Activated CD4-positive, CD25-positive, alpha-beta regulatory T cell treated with anti-CD3 and anti-CD28 coated beads, Interleukin-2, amount 50 U/mL, for 16 hours (primary cell): ENCODE results near the gene IPO11.
"Not testable (repeated sequence)": the region's sequence is repeated elsewhere in the genome, so short reads cannot be mapped to it uniquely, and the experiment has no call there.

ENCODE experiments used
- DNase-seq: peaks from one replicate; pipeline ENCODE4 v3.0.0-alpha.2; 2020; ENCODE audit warnings: low read depth, low spot score

IPO11 gene

GRCh38 chr5:62596691-62597090 lies 184.1 kb downstream of the IPO11 start:
- no peak for DNase-seq

DNA sequence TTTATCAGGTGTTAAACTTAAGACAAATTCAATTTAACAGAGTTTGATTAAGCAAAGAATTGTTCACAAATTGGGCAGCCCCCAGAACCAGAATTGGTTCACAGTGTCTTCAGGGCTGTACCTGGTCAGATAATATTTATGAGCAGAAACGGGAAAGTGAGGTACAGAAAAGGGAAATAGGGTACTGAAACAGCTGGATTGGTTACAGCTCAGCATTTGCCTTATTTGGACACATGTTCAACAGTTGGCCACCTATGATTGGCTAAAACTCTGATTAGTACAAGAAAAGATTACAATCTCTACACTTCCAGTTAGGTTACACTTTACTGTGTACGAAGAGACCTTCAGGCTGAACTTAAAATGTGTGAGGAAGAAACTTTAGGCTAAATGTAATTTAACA lies 184.8 kb downstream of the IPO11 start:
- DNase-seq = no peak

DNA sequence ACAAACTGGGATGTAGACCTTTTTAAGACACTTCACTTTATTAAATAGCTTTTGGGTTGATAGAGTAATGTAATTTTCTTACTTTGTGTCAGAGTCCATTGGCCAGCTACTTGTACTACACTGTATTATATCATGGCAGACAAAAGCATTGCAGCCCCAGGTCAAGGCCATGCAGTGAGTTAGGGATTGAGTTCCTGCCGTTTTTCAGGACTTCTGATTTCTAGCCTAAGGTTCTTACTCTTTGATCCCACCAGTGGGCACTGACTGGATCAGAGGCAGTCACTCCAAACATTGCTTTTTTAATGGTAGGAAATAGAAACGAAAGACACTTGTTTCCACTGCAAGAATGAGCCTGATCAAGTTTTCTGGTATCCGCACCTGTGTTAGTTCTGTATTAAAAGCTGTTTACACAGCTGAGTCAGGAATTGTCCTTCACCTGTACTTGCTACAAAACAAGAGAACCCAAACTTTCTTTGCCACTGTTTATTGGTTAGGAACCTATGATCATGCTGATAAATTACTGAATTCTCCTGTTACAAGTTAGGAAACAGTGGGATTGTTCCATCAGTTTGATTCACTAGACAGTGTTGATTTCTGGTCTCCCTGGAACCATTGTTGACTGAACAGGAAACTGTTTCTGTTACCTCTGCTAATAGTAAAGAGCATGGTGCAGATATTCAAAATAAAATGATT lies 188.1 kb downstream of the IPO11 start:
- no peak for DNase-seq

- DNase-seq = no peak
Observed at GRCh38 chr5:62603934-62604333, 191.4 kb downstream of the IPO11 start.

DNA sequence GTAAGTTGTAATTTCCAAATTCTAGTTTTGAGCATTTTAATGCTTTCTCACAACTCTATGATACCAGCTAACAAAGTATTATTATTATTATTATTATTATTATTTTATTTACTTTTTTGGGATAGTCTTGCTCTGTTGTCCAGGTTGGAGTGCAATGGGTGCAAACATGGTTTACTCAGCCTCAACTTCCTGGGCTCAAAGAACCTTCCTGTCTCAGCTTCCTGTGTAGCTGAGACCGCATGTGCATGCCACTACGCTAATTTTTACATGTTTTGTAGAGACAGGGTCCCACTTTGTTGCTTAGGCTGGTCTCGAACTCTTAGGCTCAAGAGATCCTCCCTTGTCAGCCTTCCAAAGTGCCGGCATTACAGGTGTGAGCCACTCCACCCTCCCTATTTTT lies 193.1 kb downstream of the IPO11 start:
- DNase-seq = no peak

GRCh38 chr5:62606878-62607277 lies 194.3 kb downstream of the IPO11 start:
- no peak for DNase-seq

DNA sequence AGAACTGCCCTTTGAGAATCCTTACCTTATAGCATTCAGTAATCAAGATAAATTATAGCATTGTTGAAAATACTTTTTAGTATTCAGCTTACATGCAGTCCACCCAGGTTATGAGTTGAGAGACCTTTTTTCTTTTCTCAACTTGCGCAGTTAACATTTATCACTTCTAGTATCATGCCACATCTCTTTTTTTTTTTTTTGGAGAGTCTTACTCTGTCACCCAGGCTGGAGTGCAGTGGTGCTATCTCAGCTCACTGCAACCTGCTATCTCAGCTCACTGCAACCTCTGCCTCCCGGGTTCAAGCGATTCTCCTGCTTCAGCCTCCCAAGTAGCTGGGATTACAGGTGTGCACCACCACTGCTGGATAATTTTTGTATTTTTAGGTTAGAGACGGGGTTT lies 195.1 kb downstream of the IPO11 start:
- no peak for DNase-seq

- no peak for DNase-seq
Observed at GRCh38 chr5:62608529-62609511, 196.3 kb downstream of the IPO11 start.

DNA sequence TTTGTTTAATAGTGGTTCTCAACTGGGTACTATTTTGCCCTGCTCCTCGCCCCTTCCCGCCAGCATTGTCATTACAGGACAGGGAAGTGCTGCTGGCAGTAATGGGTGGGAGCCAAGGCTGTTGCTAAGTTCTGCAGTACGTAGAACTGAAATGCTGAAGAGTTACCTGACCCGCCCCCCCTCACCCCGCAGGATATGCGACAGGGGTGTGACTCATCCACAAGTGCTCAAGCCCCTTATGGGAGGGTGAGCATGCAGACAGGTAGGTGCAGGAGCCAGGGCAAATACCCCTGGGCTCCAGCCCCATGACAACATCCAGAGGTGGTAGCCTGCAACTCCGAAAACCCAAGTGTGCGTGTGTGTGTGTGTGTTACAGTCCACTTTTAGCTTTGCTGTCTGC lies 201.8 kb downstream of the IPO11 start:
- DNase-seq = no peak

DNA sequence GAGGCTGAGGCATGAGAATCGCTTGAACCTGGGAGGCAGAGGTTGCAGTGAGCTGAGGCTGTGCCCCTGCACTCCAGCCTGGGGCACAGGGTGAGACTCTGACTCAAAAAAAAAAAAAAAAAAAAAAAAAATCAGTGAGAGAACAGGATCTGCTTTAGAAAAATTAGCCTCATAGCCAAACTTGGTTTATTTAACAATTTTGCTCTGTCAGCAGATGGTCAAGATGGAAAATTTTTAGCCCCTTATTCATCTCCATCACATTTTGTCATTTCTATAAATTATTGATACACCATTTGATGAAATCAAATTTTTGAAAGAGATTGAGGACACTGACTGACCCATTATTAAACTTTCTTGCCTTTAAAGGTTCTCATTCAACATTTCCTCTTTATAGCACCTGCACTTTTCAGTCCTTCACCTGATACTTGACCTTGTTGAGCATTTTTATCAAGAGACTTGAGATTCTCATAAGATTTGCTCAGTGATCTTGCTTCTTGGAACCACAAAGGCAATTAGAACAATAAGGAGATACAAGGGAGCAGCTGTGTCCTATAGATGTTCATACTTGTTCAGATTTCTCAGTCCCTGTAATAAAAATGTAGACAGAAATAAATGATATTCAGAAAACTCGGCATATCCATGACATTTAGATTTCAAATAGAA lies 204.2 kb downstream of the IPO11 start:
- DNase-seq = no peak

GRCh38 chr5:62617943-62618342 lies 205.4 kb downstream of the IPO11 start:
- DNase-seq = no peak

DNA sequence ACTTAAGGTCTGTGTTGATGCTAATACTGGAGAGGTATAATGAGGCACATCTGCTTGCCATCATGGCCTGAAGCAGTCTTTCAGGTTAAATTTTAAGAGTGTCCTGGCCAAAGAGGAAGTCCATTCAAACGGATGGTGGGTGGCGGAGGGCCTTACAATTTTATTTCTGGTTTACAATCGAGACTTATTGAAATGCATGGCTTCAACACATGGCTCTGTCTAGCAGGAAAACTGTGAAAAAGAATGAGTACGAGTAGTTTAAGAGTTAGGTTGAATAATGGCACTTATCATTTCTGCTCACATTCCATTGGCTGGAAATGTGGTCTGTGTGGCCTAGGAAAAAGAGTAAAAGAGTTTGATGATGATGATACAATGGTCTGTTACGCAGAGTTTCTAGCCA lies 208.2 kb downstream of the IPO11 start:
- no peak for DNase-seq

- no peak for DNase-seq
Observed at GRCh38 chr5:62621280-62621679, 208.7 kb downstream of the IPO11 start.

DNA sequence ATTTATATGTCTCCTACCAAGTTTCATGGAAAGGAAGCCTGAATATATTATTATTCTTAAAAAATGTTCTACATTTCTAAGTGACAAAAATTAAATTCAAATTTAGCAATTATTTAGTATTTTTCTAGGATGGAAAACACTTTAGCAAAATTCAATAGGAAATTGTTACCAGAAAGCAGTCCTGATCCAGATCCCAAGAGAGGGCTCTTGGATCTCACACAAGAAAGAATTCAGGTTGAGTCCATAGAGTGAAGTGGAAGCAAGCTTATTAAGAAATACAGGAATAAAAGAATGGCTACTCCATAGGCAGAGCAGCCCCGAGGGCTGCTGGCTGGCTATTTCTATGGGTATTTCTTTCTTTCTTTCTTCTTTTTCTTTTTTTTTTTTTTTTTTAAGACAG lies 210.7 kb downstream of the IPO11 start:
- no peak for DNase-seq

DNA sequence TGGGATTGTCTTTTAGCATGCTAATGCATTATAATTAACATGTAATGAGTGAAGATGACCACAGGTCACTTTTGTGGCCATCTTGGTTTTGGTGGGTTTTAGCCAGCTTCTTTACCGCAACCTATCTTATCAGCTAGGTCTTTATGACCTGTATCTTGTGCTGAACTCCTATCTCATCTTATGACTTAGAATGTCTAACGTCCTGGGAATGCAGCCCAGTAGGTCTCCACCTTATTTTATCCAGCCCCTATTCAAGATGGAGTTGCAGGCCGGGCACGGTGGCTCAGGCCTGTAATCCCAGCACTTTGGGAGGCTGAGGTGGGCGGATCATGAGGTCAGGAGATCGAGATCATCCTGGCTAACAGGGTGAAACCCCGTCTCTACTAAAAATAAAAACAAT lies 211.9 kb downstream of the IPO11 start:
- DNase-seq = not testable (repeated sequence)

DNA sequence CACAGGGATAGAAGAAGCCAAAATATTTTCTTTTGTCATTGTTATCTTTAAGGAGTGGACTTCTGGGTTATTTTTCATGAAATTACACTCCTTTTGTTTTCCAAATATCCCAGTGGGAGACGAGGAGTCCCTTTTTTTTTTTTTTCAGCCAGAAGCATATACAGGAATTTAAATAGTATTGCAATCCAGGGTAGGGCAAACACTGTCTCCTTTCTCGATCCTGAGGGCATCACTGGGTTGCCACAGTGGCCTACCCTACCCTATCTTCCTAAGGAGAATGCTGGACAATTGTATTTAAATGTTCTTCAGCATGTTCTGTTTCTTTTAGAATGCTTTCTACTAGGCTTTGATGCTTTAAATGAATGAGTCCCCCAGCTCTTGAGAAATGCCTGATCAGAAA lies 214.0 kb downstream of the IPO11 start:
- no peak for DNase-seq

- no peak for DNase-seq
Observed at GRCh38 chr5:62627121-62627520, 214.6 kb downstream of the IPO11 start.

DNA sequence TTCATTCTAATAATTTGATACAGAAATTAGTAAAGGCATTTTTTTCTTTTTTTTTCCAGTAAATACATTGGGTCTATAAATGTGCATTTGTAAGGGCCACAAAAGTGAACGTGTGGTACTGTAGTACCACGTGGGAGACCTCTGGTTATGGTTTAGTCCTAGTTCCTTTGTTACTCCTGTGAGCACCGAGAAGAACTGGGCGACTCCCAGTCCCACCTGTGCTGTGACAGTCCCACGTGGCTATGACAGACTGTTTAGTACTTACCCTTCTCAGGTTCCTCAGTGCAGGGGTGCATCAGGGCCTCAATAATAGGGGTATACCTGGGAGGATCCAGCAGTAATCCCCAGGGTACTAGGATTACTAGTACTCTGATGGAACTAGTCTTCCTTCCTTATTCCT lies 215.3 kb downstream of the IPO11 start:
- no peak for DNase-seq

- no peak for DNase-seq
Observed at GRCh38 chr5:62631909-62632580, 219.5 kb downstream of the IPO11 start.

DNA sequence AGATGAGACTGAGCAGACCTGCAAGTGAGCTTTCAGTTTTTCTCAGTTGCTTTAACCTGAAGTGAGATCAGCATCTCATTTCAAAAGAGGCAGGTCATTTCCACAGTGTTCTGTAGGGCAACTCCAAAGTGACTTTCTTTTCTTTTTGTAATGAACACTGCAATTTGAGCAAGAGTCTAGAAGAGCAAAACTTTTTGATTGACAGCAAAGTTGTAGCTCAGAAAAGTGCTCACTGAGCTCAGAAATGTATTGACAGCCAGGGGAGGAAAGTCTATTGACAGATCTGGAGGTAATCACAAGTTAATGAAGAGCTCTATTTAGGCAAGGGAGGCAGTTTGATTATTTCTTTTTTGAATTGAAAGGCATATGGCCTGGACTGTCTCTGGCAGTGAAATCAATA lies 220.7 kb downstream of the IPO11 start:
- DNase-seq = no peak

- DNase-seq = no peak
Observed at GRCh38 chr5:62640446-62640845, 227.9 kb downstream of the IPO11 start.

DNA sequence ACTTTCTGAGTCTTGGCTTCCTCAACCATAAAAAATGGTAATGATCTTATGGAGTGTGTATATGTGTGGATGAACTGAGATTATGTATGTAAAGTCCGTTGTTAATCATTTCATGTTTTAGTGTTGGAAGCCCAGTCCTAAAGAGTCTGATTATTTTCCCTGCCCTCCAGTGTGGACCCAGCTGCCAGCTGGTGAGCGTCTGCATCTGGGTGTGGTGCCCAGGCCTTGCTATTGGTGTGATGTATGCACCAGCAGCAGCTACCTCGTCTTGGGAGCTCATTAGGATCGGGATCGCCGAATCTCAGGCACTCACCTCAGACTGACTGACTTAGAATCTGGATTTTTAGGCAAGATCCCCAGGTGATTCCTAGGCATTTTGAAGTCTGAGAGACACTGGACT lies 229.9 kb downstream of the IPO11 start:
- no peak for DNase-seq
